Measurements from ENCODE around the gene DUSP3. TPM values are rescaled to one million over a fixed set of nuclear protein-coding genes. Genes with fewer than 3 reads are reported as not detected.

DUSP3 gene
- total RNA-seq, 4 donors from 2014 or later = 37.1 to 120 (median 87.1) TPM

- Histone ChIP-seq H3K36me3 (no peaks in the 10 kb centered on the region), H3K9me3 (no peaks in the 10 kb centered on the region), H3K27me3 (no peaks in the 10 kb centered on the region), H3K27ac (no peak overlapping the region), H3K4me3 (no peak overlapping the region), H3K4me1 (no peaks in the 10 kb centered on the region)
- TF ChIP-seq POLR2A (IDR thresholded peaks at IDR 0.05) = no peak
- TF ChIP-seq, protein P1, sequence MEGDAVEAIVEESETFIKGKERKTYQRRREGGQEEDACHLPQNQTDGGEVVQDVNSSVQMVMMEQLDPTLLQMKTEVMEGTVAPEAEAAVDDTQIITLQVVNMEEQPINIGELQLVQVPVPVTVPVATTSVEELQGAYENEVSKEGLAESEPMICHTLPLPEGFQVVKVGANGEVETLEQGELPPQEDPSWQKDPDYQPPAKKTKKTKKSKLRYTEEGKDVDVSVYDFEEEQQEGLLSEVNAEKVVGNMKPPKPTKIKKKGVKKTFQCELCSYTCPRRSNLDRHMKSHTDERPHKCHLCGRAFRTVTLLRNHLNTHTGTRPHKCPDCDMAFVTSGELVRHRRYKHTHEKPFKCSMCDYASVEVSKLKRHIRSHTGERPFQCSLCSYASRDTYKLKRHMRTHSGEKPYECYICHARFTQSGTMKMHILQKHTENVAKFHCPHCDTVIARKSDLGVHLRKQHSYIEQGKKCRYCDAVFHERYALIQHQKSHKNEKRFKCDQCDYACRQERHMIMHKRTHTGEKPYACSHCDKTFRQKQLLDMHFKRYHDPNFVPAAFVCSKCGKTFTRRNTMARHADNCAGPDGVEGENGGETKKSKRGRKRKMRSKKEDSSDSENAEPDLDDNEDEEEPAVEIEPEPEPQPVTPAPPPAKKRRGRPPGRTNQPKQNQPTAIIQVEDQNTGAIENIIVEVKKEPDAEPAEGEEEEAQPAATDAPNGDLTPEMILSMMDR (IDR thresholded peaks at IDR 0.05) = no peak
- no peak for DNase-seq
These were observed 31.5 kb upstream of the DUSP3 start for GRCh38 chr17:43810226-43810715.

GRCh38 chr17:43809121-43809520 is 30.3 kb upstream of the DUSP3 start:
- TF ChIP-seq POLR2A (IDR thresholded peaks at IDR 0.05) = no peak
- TF ChIP-seq, protein P1 (IDR thresholded peaks at IDR 0.05) = no peak
- Histone ChIP-seq H3K36me3 (no peaks in the 10 kb centered on the region), H3K27me3 (no peaks in the 10 kb centered on the region)

DNA sequence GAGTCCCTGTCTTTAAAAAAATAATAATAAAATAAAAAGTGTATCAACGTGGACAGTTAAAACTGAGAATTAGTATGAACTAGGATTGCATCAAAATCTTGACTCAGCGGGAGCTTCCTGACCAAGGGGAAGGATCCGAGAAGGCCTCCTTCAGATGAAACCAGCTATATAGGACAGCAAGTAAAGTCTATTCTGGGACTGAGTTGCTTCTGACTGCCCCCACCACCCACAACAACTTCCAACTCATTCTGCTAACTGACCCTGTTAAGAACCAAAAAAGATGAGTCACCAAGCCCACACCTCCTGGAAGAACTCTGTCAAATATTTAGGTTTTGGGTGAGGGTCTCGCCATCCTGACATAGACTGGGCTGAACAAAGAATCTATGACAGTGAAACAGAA is 29.3 kb upstream of the DUSP3 start:
- Histone ChIP-seq H3K27me3 (no peaks in the 10 kb centered on the region), H3K4me1 (no peaks in the 10 kb centered on the region), H3K9me3 (no peaks in the 10 kb centered on the region), H3K36me3 (no peaks in the 10 kb centered on the region), H3K27ac (no peak overlapping the region), H3K4me3 (no peak overlapping the region)
- no peak for DNase-seq
- no peak for TF ChIP-seq POLR2A (IDR thresholded peaks at IDR 0.05)
- TF ChIP-seq, protein P1 (IDR thresholded peaks at IDR 0.05) = no peak

More at GRCh38 chr17:43809121-43809520, 30.3 kb upstream of the DUSP3 start:
- H3K27ac ChIP-seq = no peak overlapping the region
- no peaks in the 10 kb centered on the region for H3K4me1 ChIP-seq
- no peaks in the 10 kb centered on the region for H3K9me3 ChIP-seq
- H3K4me3 ChIP-seq = no peak overlapping the region
- no peak for DNase-seq

DNA sequence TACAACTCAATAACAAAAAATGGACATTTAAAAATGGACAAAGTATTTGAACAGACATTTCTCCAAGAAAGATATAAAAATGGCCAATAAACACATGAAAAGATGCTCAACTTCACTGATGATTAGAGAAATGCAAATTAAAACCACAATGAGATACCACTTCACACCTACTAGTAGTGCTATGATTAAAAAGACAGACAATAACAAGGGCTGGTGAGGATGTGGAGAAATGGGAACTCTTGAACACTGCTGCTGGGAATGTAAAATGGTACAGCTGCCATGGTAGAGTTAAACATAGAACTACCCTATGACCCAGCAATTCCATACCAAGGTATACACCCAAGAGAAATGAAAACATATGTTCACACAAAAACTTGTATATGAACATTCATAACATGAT is 26.3 kb upstream of the DUSP3 start:
- Histone ChIP-seq H3K27me3 (no peaks in the 10 kb centered on the region), H3K9me3 (no peaks in the 10 kb centered on the region), H3K36me3 (no peaks in the 10 kb centered on the region), H3K4me1 (no peaks in the 10 kb centered on the region), H3K27ac (no peak overlapping the region), H3K4me3 (no peak overlapping the region)
- TF ChIP-seq, protein P1 (IDR thresholded peaks at IDR 0.05) = no peak
- no peak for TF ChIP-seq POLR2A (IDR thresholded peaks at IDR 0.05)
- DNase-seq = no peak

GRCh38 chr17:43803758-43804157 is 25.0 kb upstream of the DUSP3 start:
- no peaks in the 10 kb centered on the region for H3K9me3 ChIP-seq
- H3K27ac ChIP-seq = no peak overlapping the region
- TF ChIP-seq, protein P1 (IDR thresholded peaks at IDR 0.05) = no peak
- no peak for TF ChIP-seq POLR2A (IDR thresholded peaks at IDR 0.05)
- no peak for DNase-seq
- no peaks in the 10 kb centered on the region for H3K27me3 ChIP-seq
- H3K4me3 ChIP-seq = no peak overlapping the region
- no peaks in the 10 kb centered on the region for H3K36me3 ChIP-seq
- H3K4me1 ChIP-seq = no peaks in the 10 kb centered on the region

- no peak overlapping the region for H3K27ac ChIP-seq
- no peaks in the 10 kb centered on the region for H3K36me3 ChIP-seq
- no peak for DNase-seq
- no peak for TF ChIP-seq POLR2A (IDR thresholded peaks at IDR 0.05)
- TF ChIP-seq, protein P1 (IDR thresholded peaks at IDR 0.05) = no peak
- no peak overlapping the region for H3K4me3 ChIP-seq
- no peaks in the 10 kb centered on the region for H3K4me1 ChIP-seq
- no peaks in the 10 kb centered on the region for H3K9me3 ChIP-seq
- H3K27me3 ChIP-seq = no peaks in the 10 kb centered on the region
These were observed 23.1 kb upstream of the DUSP3 start for GRCh38 chr17:43801844-43802243.

Measured in Peyer's patch (tissue), 4 donors.